Fibroblast of upper back skin (primary cell): Measurements from ENCODE around the gene NAT16.
A peak's percentile ranks its signal among the peaks of the same experiment; 100 is the strongest.
"Not testable (repeated sequence)": the region's sequence is repeated elsewhere in the genome, so short reads cannot be mapped to it uniquely, and the experiment has no call there.

ENCODE experiments used
- DNase-seq: peaks from one replicate; pipeline ENCODE4 v3.0.0-alpha.2; 2013

NAT16 gene

GRCh38 chr7:101201695-101202602 is 21.9 kb upstream of the NAT16 start:
- no peak for DNase-seq

DNA sequence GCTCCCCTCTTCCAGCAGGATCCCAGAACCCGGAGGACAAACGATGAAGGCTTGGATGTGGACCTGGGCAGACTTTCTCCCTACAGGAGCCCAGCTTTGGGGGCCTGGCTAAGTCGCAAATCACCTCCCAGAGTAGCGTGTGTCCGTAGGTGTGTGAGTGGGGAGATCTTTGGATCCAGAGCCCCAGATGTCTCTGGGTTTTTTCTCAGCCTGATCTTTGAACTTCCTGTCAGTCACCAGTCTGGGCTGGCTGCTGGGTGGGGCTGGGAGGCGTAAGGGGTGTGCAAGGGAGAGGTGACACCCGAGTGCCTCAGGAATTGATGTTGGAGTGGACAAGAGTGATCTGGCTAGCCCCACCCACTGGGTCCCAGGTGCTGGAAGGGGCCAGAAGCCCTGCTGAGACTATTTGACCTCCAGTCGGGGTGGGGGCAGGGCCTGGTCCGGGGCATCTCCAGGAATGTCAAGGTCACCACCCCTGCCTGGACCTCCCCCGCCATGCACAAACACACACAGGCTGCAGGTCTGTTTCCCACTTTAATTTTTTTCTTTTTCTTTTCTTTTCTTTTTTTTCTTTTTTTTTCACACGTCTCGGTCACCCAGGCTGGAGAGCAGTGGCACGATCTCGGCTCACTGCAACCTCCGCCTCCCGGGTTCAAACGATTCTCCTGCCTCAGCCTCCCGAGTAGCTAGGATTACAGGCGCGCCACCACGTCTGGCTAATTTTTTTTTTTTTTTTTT is 20.9 kb upstream of the NAT16 start, which contains the start of gene MOGAT3:
Gene MOGAT3, minus strand, starts transcription at position 175 of the 738 bp plus-strand sequence. CDS start 182 bp downstream, outside the sequence.
- DNase-seq, result no peak

- DNase-seq, result no peak
Measured at GRCh38 chr7:101200504-101200861, 20.4 kb upstream of the NAT16 start.

DNA sequence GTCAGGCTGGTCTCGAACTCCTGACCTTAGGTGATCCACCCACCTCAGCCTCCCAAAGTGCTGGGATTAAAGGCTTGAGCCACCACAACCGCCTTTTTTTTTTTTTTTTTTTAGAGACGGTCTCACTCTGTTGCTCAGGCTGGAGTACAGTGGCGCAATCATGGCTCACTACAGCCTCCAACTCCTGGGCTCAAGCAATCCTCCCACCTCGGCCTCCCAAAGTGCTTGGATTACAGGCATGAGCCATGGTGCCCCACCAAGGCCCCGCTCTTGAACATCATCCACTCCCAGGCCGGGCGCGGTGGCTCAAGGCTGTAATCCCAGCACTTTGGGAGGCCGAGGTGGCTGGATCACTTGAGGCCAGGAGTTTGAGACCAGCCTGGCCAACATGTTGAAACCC is 19.4 kb upstream of the NAT16 start:
- DNase-seq, result not testable (repeated sequence)

- DNase-seq, result no peak
Measured at GRCh38 chr7:101198476-101198875, 18.4 kb upstream of the NAT16 start.

DNA sequence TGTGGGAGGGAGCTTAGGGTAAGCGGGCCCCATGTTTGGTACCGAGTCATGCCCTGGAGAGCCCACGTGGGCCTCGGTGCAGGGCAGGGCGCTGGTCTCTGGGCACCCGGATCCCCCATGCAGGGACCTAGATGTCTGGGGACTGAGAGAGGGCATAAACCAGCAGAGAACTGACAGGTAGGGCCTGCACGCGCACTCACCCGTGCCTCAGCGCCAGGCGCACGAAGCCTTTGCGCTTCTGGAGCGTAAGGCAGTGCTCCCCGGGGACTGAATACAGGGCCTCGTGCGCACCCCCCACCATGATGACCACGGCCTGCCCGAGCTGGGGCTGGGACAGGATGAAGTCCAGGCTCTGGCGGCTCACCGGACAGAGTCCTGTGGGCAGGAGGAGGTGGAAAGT is 17.9 kb upstream of the NAT16 start:
- DNase-seq, result no peak

DNA sequence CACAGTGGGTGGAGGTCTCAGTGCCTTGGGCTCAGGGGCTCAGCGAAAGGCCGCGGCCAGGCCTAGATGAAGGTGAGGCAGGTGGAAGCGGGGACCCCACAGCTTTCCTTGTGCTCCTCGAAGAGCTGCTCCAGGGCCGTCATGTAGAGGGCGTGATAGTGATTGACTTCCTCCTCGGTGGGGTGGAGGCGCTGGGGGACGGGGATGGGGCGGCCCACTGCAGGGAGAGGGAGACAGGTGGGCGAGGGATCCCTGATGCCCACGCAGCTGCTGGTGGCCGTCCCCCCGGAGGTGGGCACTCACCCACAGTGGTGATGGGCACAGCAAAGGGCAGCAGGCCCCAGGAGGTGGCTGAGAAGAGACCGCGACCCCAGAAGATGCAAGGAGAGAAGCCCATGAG is 15.8 kb upstream of the NAT16 start:
- no peak for DNase-seq

DNA sequence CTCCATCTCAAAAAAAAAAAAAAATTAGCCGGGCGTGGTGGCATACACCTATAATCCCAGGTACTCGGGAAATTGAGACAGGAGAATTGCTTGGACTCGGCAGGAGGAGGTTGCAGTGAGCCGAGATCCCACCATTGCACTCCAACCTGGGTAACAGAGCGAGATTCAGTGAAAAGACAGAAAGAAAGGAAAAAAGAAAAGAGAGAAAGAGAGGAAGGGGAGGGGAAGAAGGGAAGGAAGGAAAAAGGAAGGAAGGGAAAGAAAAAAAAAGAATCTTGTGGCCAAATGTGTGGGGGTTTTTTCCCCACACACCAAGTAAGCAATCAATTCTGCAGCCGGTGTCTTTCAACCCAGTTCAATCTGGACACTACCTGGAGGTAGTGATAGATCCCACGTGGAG is 9.0 kb upstream of the NAT16 start:
- DNase-seq, result no peak

DNA sequence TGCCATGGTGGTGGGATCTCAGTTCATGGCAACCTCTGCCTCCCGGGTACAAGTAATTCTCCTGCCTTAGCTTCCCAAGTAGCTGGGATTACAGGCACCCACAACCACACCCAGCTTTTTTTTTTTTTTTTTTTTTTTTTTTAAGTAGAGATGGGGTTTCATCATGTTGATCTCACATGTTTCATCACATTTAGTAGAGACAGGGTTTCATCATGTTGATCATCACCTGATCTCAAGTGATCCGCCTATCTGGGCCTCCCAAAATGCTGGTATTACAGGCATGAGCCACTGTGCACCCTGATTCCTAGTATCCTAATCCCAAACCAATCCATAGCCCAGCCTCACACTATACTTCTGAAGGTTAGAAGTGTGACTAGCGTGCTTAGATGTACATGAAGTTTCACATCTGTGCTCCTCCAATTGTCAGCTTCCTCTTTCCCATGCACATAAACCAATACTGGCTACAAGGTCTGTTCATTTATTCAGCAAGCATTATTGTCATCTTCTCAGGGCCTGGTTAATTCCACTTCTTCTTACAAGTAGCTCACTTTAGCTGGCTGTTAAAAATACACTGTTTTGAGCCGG is 6.8 kb upstream of the NAT16 start:
- DNase-seq, result no peak

- DNase-seq, result no peak
Measured at GRCh38 chr7:101186194-101186593, 6.1 kb upstream of the NAT16 start.

- no peak for DNase-seq
Measured at GRCh38 chr7:101185258-101185839, 5.3 kb upstream of the NAT16 start.

DNA sequence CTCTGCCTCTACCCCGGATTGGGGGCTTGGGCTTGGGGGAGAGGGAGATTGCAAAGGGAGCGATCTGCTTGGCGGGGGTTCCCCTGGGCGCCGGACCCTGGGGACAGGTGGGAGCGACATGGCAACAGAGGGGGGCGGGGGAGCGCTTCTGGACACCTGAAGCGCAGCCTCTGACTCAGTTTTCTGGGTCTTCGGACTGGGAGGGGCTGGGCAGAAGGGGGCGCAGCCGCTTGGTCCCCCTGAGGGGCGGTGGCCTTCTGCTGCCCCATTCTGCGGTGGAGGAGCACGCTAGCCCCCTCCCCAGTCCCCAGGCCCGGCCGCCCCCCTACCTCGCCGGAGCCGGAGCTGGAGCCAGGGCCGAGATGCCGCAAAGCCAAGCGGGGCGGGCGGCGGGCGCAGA is 380 bp downstream of the NAT16 start:
- DNase-seq, result no peak

DNA sequence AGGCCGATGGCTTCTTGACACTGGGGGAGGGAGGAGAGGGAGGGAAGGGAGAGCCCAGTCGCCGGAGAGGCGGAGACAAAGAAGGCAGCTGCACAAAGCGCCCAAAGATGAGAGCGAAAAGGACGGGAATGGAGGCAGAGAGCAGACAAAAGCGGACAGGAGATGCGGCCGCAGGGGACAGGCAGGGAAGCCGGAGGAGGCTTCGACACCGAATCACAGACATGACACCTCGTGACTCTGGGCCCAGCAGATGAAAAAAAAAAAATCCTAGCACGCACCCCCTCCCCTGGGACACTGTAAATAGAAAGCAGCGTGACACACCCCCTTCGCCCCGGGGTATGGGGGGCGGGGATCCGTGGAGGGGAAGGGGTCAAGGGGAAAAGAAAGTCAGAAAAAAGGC is 976 bp downstream of the NAT16 start:
- no peak for DNase-seq

- no peak for DNase-seq
Measured at GRCh38 chr7:101177644-101178043, 2.4 kb downstream of the NAT16 start.

DNA sequence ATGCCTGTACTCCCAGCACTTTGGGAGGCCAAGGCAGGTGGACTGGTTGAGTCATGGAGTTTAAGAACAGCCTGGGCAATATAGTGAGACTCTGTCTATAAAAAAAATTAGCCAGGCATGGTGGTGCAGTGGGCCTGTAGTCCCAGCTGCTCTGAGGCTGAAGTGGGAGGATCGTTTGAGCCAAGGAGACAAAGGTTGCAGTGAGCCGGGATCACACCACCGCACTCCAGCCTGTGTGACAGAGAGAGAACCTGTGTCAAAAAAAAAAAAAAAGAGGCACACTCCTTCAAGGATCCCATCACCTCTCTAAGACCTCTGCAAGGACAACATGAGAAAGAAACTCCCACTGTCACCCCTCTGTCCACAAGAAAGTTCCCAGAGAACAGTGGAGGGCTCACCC is 4.4 kb downstream of the NAT16 start:
- DNase-seq, result no peak

DNA sequence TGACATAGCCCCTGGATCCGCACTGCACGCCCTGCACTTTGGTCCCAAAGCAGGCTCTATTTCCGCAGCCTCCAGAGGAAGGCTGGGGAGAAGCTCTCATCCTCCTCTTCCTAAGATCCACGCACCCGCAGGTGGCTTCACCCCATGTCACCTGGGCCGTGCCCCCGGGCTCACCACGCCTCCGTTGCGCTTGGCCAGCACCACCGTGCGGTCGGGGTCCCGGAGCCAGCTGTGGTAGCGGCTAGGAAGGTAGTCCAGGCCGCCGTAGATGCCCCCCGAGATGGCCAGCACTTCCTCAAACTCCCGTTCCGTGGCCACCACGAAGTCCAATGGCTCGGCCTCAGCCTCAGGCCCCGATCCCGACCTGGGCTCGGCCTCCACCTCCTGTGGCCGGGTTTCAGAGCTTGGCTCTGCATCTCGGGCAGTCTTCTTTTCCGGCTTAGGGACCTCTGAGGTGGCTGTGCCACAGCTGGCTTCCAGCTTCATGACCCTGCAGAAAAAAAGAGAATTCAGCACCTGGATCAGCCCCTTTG is 5.7 kb downstream of the NAT16 start:
- DNase-seq, result no peak

GRCh38 chr7:101173752-101174244 is 6.3 kb downstream of the NAT16 start:
- DNase-seq, result no peak

- DNase-seq, result peak; percentile 45
Measured at GRCh38 chr7:101172854-101173751, 7.0 kb downstream of the NAT16 start.

DNA sequence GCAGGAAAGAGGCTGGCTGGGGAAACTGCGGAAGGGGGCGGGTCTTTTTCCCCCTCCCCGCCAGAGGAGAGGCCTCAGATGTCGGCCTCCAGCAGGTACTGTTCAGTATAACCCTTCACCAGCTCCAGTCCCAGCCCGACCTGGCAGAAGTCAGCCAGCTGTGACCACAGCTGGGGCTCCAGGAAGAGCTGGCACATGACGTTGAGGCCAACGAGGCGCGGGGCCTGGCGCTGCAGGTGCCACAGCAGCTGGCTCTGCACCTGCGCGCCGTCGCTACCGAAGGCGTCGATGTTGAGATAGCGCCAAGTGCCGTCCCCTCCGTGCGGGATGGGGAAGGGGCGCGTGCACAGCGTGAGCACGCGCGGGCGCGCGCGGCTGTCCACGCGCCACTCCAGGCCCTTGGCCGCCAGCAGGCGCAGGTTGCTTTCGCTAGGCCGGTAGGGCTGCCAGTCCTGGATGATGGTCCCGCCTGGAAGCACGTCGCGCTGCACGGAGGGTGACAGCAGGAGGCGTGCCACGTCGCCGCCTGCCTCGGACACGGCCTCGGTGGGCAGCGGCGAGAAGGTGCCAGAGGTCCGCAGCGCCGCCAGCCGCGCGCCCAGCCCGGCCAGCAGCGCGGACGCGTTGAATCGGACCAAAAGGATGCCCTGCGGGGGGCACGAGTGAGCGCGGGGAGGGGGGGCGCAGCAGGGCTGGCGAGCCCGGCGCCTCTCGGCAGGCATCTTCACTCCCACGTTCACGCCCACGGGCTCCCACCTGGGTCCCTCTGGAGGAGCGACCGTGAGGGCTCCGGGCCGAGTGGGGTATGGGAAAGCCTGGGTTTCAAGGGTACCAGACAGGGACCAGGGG is 7.9 kb downstream of the NAT16 start:
- DNase-seq, result no peak

- DNase-seq, result no peak
Measured at GRCh38 chr7:101171442-101171837, 8.7 kb downstream of the NAT16 start.
